ENCODE measurements around the gene SHROOM1. TPM values are rescaled to one million over a fixed set of nuclear protein-coding genes. Genes with fewer than 3 reads are reported as not detected.

Gene SHROOM1, protein sequence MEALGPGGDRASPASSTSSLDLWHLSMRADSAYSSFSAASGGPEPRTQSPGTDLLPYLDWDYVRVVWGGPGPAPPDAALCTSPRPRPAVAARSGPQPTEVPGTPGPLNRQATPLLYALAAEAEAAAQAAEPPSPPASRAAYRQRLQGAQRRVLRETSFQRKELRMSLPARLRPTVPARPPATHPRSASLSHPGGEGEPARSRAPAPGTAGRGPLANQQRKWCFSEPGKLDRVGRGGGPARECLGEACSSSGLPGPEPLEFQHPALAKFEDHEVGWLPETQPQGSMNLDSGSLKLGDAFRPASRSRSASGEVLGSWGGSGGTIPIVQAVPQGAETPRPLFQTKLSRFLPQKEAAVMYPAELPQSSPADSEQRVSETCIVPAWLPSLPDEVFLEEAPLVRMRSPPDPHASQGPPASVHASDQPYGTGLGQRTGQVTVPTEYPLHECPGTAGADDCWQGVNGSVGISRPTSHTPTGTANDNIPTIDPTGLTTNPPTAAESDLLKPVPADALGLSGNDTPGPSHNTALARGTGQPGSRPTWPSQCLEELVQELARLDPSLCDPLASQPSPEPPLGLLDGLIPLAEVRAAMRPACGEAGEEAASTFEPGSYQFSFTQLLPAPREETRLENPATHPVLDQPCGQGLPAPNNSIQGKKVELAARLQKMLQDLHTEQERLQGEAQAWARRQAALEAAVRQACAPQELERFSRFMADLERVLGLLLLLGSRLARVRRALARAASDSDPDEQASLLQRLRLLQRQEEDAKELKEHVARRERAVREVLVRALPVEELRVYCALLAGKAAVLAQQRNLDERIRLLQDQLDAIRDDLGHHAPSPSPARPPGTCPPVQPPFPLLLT
- total RNA-seq (7.2 TPM), polyA plus RNA-seq (48.3 TPM)

DNA sequence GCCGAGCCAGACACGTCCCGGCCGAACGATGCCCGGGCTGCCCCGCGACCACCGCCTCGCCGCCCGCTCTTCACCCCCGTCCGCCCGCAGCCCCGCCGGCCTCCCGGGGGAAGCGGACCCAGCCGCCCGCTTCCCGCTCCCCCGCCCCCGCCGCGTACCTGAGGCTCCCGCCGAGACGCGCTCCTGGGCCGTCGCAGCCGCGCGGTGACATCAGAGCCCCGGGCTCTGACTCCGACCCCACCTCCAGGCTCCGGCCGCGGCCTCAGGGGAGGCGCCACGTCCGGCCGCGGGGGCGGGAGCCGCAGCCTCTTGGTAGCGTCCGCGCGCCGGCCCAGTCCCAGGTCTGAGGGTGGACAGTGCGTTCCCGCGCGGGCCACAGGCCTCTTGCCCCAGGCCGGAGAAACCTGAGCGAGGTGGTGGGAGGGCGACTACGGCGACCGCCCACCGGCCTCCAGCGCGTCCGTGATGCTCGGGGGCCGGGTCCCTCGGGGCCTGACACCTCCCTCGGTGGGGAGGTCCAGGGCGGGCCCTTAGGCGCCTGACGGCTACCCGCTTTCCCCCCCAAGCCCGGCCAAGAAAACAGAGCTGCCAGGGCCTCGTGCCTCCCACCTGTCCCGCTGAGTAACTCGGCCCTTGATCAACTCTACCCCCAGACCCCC, at the start of gene SHROOM1:
Gene SHROOM1, minus strand, starts transcription at position 212 of the 659 bp plus-strand sequence. CDS start 4,507 bp downstream, outside the sequence.
- Histone ChIP-seq H3K4me1 (ENCODE audit: insufficient read depth) (no peaks in the 10 kb centered on the region), H3K36me3 (ENCODE audit: insufficient read depth) (no peaks in the 10 kb centered on the region), H3K4me3 (ENCODE audit: low read depth, low read length) (peak within 1 kb of the TSS; percentile 84), H3K27ac (ENCODE audit: low read depth) (peak within 1 kb of the TSS; percentile 95)
- 4% methylated on average over 78 of the region's 78 CpGs for WGBS
- DNase-seq (ENCODE audit: extremely low spot score): no peak

DNA sequence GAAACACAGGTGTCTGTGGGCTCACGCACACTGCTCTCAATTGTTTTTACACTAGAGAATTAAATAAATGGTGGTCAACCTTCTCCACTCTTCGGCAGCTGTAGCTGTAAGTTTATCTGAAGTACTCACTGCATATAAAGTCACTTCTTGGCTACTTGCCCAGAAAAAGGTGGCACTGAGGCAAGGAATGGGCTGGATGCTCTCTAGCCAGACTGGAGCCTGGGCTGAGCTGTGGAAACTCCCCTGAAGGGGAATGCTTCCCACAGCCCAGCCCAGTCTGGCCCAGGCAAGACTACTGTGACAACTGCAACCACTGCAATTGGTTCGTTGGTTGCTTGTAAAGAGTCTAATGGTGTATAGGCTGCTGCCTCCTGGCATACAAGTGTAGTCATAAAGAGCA, 47.5 kb upstream of the SHROOM1 start:
- no peak overlapping the region for H3K27ac ChIP-seq (ENCODE audit: low read depth)
- H3K4me1 ChIP-seq (ENCODE audit: insufficient read depth): no peaks in the 10 kb centered on the region
- 47% methylated on average over 3 of the region's 3 CpGs for WGBS
- H3K36me3 ChIP-seq (ENCODE audit: insufficient read depth): no peaks in the 10 kb centered on the region
- no peak overlapping the region for H3K4me3 ChIP-seq (ENCODE audit: low read depth, low read length)
- no peak for DNase-seq (ENCODE audit: extremely low spot score)

- Histone ChIP-seq H3K36me3 (ENCODE audit: insufficient read depth) (no peaks in the 10 kb centered on the region), H3K4me3 (ENCODE audit: low read depth, low read length) (no peak overlapping the region), H3K27ac (ENCODE audit: low read depth) (no peak overlapping the region), H3K4me1 (ENCODE audit: insufficient read depth) (no peaks in the 10 kb centered on the region)
- WGBS: 75% methylated on average over 2 of the region's 2 CpGs
- DNase-seq (ENCODE audit: extremely low spot score): no peak
These were observed 47.0 kb upstream of the SHROOM1 start for GRCh38 chr5:132877466-132877865.

GRCh38 chr5:132876020-132876759, 45.7 kb upstream of the SHROOM1 start:
- Histone ChIP-seq H3K27ac (ENCODE audit: low read depth) (no peak overlapping the region), H3K4me3 (ENCODE audit: low read depth, low read length) (no peak overlapping the region), H3K36me3 (ENCODE audit: insufficient read depth) (no peaks in the 10 kb centered on the region), H3K4me1 (ENCODE audit: insufficient read depth) (no peaks in the 10 kb centered on the region)
- no peak for DNase-seq (ENCODE audit: extremely low spot score)
- 88% methylated on average over 1 of the region's 1 CpG for WGBS

DNA sequence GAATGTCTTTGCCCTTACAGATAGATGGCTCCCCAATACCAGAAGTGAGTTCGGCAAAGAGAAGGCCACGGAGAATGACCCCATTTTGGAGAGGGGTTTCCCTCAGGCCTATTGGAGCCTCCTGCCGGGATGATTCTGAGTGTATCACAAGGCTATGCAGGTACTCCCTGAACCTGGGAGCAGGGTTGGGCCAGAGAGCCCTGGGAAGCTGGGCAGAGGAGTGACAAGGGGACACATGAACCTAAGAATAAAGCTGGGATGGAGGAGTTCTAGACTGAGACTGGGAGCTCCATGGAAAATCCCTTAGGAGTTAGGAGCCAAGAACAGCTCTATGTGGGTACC, 43.5 kb upstream of the SHROOM1 start:
- Histone ChIP-seq H3K36me3 (ENCODE audit: insufficient read depth) (no peaks in the 10 kb centered on the region), H3K27ac (ENCODE audit: low read depth) (no peak overlapping the region), H3K4me3 (ENCODE audit: low read depth, low read length) (no peak overlapping the region), H3K4me1 (ENCODE audit: insufficient read depth) (no peaks in the 10 kb centered on the region)
- 94% methylated on average over 3 of the region's 3 CpGs for WGBS
- no peak for DNase-seq (ENCODE audit: extremely low spot score)

GRCh38 chr5:132873119-132873929, 42.9 kb upstream of the SHROOM1 start, which contains the start of gene LEAP2:
LEAP2 (plus strand) TSS chr5:132873668; CDS start chr5:132873695, 27 bp downstream.
- WGBS: 69% methylated on average over 6 of the region's 6 CpGs
- Histone ChIP-seq H3K4me3 (ENCODE audit: low read depth, low read length) (no peak within 1 kb of the TSS), H3K27ac (ENCODE audit: low read depth) (no peak within 1 kb of the TSS), H3K36me3 (ENCODE audit: insufficient read depth) (peaks cover 3% of the 10 kb centered on the region), H3K4me1 (ENCODE audit: insufficient read depth) (no peaks in the 10 kb centered on the region)
- DNase-seq (ENCODE audit: extremely low spot score): no peak

GRCh38 chr5:132872788-132873118, 42.3 kb upstream of the SHROOM1 start:
- DNase-seq (ENCODE audit: extremely low spot score): no peak
- H3K36me3 ChIP-seq (ENCODE audit: insufficient read depth): peaks cover 4% of the 10 kb centered on the region
- WGBS: 97% methylated on average over 1 of the region's 1 CpG
- H3K27ac ChIP-seq (ENCODE audit: low read depth): no peak overlapping the region
- H3K4me3 ChIP-seq (ENCODE audit: low read depth, low read length): no peak overlapping the region
- H3K4me1 ChIP-seq (ENCODE audit: insufficient read depth): no peaks in the 10 kb centered on the region

DNA sequence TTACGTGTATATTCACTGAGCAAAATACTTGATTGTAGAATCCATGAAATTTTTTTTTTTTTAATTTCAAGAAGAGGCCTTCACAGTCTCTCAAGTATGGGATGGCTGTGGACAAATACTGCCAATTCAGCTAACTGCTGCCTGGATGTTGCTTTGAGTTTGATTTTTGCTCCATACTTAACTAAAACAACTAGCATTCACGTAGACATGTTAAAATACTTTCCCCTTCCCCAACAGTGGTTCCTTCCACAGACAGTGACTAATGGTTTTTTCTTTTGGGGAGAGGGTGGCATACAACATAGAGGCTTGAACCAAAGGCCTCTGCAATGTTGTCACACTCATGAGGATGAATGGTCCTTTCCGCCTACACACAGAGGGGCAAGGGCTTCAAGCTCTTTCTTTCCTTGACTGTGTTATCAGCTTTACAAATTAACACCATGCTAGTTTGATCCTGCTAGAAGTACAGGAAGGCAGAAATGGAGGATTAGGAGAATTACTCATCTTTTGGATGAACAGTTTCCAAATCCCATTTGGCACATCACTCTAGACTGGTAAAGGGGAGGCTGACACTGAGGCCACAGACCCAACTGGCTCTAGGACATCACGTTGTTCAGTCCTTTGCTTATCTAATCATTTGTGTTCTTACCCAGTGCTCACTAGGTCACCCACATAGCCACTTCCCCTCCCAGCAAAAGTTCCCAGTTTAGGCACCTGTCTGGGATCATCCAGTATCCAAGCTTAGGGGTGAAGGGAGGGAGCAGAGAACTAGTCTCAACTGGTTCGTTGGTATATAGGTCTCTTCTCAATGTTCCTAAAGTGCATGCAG, 41.2 kb upstream of the SHROOM1 start:
- no peak overlapping the region for H3K4me3 ChIP-seq (ENCODE audit: low read depth, low read length)
- peaks cover 4% of the 10 kb centered on the region for H3K36me3 ChIP-seq (ENCODE audit: insufficient read depth)
- no peak overlapping the region for H3K27ac ChIP-seq (ENCODE audit: low read depth)
- H3K4me1 ChIP-seq (ENCODE audit: insufficient read depth): no peaks in the 10 kb centered on the region
- WGBS: 81% methylated on average over 5 of the region's 5 CpGs
- no peak for DNase-seq (ENCODE audit: extremely low spot score)

DNA sequence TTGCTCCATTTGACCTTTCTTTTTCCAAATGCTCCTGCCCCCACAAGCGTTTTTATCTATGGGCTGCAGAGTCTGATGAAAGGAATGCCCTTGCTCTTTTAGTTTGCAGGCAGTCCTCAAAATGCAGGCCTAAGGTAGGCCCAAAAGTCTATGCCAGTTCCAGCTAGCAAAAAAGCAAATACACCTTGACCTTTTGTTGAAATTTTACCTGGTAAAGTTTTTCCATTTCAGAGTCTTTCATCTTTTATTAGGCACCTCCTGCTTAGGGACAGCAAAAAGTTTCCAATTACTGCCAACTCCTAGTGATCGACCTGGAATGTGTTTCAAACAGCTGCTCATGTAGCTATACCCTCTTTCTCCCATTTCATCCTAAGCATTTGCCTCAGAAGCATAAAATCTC, 40.4 kb upstream of the SHROOM1 start:
- H3K36me3 ChIP-seq (ENCODE audit: insufficient read depth): peaks cover 4% of the 10 kb centered on the region

GRCh38 chr5:132868754-132869153, 38.3 kb upstream of the SHROOM1 start:
- Histone ChIP-seq H3K36me3 (ENCODE audit: insufficient read depth) (peaks cover 4% of the 10 kb centered on the region), H3K4me1 (ENCODE audit: insufficient read depth) (no peaks in the 10 kb centered on the region), H3K27ac (ENCODE audit: low read depth) (no peak overlapping the region), H3K4me3 (ENCODE audit: low read depth, low read length) (no peak overlapping the region)
- DNase-seq (ENCODE audit: extremely low spot score): no peak
- WGBS: 84% methylated on average over 4 of the region's 4 CpGs

More for the DNA sequence above, 40.4 kb upstream of the SHROOM1 start:
- no peak overlapping the region for H3K27ac ChIP-seq (ENCODE audit: low read depth)
- H3K4me1 ChIP-seq (ENCODE audit: insufficient read depth): no peaks in the 10 kb centered on the region
- H3K4me3 ChIP-seq (ENCODE audit: low read depth, low read length): no peak overlapping the region
- no peak for DNase-seq (ENCODE audit: extremely low spot score)
- 73% methylated on average over 2 of the region's 2 CpGs for WGBS

GRCh38 chr5:132867046-132867451, 36.6 kb upstream of the SHROOM1 start:
- WGBS: under 1% methylated on average over 13 of the region's 13 CpGs
- no peak for DNase-seq (ENCODE audit: extremely low spot score)
- peak overlapping the region; percentile 86 for H3K27ac ChIP-seq (ENCODE audit: low read depth)
- peak overlapping the region; percentile 74 for H3K4me3 ChIP-seq (ENCODE audit: low read depth, low read length)
- H3K36me3 ChIP-seq (ENCODE audit: insufficient read depth): peaks cover 4% of the 10 kb centered on the region
- no peaks in the 10 kb centered on the region for H3K4me1 ChIP-seq (ENCODE audit: insufficient read depth)

All from urinary bladder (tissue), 4 donors.